DOHH2 (cell line): Measurements from ENCODE around the gene ELAVL2.

Experiments
- H3F3A ChIP-seq: fragments of 200-600 bp; sonication (generic), shearing (Covaris generic); 2 replicates; pipeline ENCODE4 v1.6.0; 2016; ENCODE audit warnings: antibody characterized with exemption, mild to moderate bottlenecking; ENCODE audit not compliant: control insufficient read depth, insufficient read depth
- H3K27ac ChIP-seq: fragments of 200-600 bp; sonication (generic); 2 replicates; pipeline ENCODE4 v1.5.1; 2014; ENCODE audit warnings: low read depth, mild to moderate bottlenecking, low read length, moderate library complexity
- H3K27me3 ChIP-seq: fragments of 200-600 bp; sonication (generic); 2 replicates; pipeline ENCODE4 v1.6.1; 2014; ENCODE audit warnings: mild to moderate bottlenecking, low read length, mixed read lengths; ENCODE audit not compliant: control insufficient read depth
- H3K36me3 ChIP-seq: fragments of 200-600 bp; sonication (generic); 2 replicates; pipeline ENCODE4 v1.6.1; 2014; ENCODE audit warnings: mild to moderate bottlenecking, low read length, moderate library complexity, mixed read lengths; ENCODE audit not compliant: control insufficient read depth
- H3K4me1 ChIP-seq: fragments of 200-600 bp; sonication (generic); 2 replicates; pipeline ENCODE4 v1.6.1; 2014; ENCODE audit warnings: mild to moderate bottlenecking, low read length, mixed read lengths; ENCODE audit not compliant: control insufficient read depth
- H3K4me2 ChIP-seq: fragments of 200-600 bp; sonication (generic); 2 replicates; pipeline ENCODE4 v1.6.0; 2014; ENCODE audit warnings: mild to moderate bottlenecking, low read length, moderate library complexity
- H3K4me3 ChIP-seq: fragments of 200-600 bp; sonication (generic); 2 replicates; pipeline ENCODE4 v1.5.1; 2014; ENCODE audit warnings: mild to moderate bottlenecking, low read length, mixed read lengths
- H3K79me2 ChIP-seq: fragments of 200-600 bp; sonication (generic); 2 replicates; pipeline ENCODE4 v1.6.1; 2014; ENCODE audit warnings: mild to moderate bottlenecking, low read length, mixed read lengths; ENCODE audit not compliant: control insufficient read depth
- H3K9me2 ChIP-seq: fragments of 200-600 bp; sonication (generic); replicated peaks from 2 replicates; pipeline ENCODE4 v1.6.1; 2014; ENCODE audit warnings: mild to moderate bottlenecking, low read length, mixed read lengths; ENCODE audit not compliant: control insufficient read depth
- H3K9me3 ChIP-seq: fragments of 200-600 bp; sonication (generic); 2 replicates; pipeline ENCODE4 v1.6.1; 2014; ENCODE audit warnings: antibody characterized with exemption, low read length, mixed read lengths; ENCODE audit not compliant: control insufficient read depth, insufficient read depth
- H4K20me1 ChIP-seq: fragments of 200-600 bp; sonication (generic); 2 replicates; pipeline ENCODE4 v1.6.0; 2014; ENCODE audit warnings: low read depth, mild to moderate bottlenecking, antibody characterized with exemption, low read length, moderate library complexity; ENCODE audit not compliant: control insufficient read depth, insufficient read depth
- EZH2phosphoT487 ChIP-seq: fragments of 200-600 bp; sonication (generic); IDR thresholded peaks from 2 replicates; pipeline ENCODE4 v1.6.1; 2017; ENCODE audit warnings: borderline replicate concordance, mild to moderate bottlenecking, antibody characterized with exemption, low read length, moderate library complexity, mixed read lengths
- TF ChIP-seq, protein P1 (sequence below): fragments of 200-600 bp; sonication (generic); IDR thresholded peaks from one replicate; pipeline ENCODE4 v1.5.1; 2014; ENCODE audit warnings: antibody characterized with exemption, mild to moderate bottlenecking, low read depth, low read length; ENCODE audit not compliant: poor library complexity, severe bottlenecking

ELAVL2 gene

DNA sequence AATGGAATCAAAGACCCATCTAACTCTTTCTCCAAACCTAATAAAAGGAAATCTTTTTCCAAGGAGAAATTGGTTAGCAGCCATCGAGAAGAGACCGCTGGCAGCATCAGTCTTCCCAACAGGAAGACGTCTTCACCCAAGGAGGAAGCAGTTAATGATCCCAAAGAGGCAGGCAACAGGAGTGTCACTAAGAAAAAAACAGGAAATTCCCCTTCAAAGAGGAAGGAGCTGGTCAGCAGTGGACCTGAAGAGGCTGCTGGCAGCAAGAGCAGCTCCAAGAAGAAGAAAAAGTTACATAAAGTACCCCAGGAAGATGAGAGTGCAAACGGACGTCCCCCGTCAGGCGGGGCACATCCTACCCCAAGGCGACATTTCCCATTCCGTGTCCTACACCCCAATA lies 143.7 kb downstream of the ELAVL2 start:
- TF ChIP-seq, protein P1, sequence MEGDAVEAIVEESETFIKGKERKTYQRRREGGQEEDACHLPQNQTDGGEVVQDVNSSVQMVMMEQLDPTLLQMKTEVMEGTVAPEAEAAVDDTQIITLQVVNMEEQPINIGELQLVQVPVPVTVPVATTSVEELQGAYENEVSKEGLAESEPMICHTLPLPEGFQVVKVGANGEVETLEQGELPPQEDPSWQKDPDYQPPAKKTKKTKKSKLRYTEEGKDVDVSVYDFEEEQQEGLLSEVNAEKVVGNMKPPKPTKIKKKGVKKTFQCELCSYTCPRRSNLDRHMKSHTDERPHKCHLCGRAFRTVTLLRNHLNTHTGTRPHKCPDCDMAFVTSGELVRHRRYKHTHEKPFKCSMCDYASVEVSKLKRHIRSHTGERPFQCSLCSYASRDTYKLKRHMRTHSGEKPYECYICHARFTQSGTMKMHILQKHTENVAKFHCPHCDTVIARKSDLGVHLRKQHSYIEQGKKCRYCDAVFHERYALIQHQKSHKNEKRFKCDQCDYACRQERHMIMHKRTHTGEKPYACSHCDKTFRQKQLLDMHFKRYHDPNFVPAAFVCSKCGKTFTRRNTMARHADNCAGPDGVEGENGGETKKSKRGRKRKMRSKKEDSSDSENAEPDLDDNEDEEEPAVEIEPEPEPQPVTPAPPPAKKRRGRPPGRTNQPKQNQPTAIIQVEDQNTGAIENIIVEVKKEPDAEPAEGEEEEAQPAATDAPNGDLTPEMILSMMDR = no peak
- no peak for TF ChIP-seq EZH2phosphoT487

DNA sequence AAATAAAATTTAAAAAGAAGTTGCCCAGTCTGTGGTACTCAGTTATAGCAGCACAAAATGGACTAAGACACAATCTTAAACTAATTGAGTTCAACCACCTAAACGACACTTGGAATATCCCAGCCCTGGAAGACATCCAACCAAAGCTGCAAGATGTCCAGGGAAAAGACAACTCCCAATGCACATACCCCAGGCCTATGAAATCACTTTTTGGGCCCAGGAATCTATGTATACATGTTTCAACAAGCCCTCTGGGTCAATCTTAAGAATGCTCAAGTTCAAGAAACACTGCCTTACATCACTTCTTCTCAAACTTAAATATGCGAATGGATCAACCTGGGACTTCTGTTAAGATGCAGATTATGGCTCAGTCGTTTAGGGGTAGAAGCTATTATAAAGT lies 148.6 kb downstream of the ELAVL2 start:
- Histone ChIP-seq H3K36me3 (no peaks in the 10 kb centered on the region), H3K4me3 (no peak overlapping the region), H3K27me3 (no peaks in the 10 kb centered on the region), H3K4me2 (no peak overlapping the region), H3K9me3 (no peaks in the 10 kb centered on the region), H3K9me2 (no peaks in the 10 kb centered on the region), H3K4me1 (no peaks in the 10 kb centered on the region), H4K20me1 (no peaks in the 10 kb centered on the region), H3K79me2 (no peaks in the 10 kb centered on the region), H3F3A (no peaks in the 10 kb centered on the region), H3K27ac (no peak overlapping the region)
- TF ChIP-seq, protein P1 = no peak
- TF ChIP-seq EZH2phosphoT487 = no peak

More for the DNA sequence above, 143.7 kb downstream of the ELAVL2 start:
- H3K4me3 ChIP-seq = no peak overlapping the region
- no peaks in the 10 kb centered on the region for H3F3A ChIP-seq
- no peaks in the 10 kb centered on the region for H3K36me3 ChIP-seq
- no peaks in the 10 kb centered on the region for H4K20me1 ChIP-seq
- H3K4me2 ChIP-seq = no peak overlapping the region
- H3K4me1 ChIP-seq = no peaks in the 10 kb centered on the region
- H3K9me2 ChIP-seq = no peaks in the 10 kb centered on the region
- no peak overlapping the region for H3K27ac ChIP-seq
- no peaks in the 10 kb centered on the region for H3K79me2 ChIP-seq
- H3K9me3 ChIP-seq = no peaks in the 10 kb centered on the region
- H3K27me3 ChIP-seq = no peaks in the 10 kb centered on the region

DNA sequence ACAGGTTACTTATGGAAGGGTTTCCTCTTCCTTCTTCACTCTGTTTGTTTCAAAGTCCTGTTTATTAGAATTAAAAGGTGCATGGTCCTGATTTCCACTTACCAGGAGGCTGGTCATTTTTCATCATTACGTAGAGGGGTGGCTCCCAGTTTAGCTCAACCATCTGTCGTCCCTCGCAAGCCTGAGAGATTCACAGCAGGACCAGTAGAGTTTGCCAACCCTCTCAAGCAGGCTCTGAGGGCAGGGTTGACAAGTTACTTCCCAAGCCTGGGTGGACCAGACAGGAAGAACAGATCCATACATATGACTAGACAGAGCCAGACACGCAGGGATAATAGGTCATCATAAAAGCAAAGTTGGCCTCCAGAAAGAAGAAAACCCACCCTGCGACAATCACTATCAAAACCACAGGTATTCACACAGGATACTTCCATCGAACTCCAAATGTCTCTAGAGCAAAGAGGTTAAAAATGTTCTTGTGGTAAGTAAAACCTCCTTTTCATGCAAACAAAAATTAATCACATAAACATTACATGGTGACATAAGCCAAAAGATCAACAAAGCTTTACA lies 151.9 kb downstream of the ELAVL2 start:
- H3K4me3 ChIP-seq = no peak overlapping the region
- no peaks in the 10 kb centered on the region for H3K36me3 ChIP-seq
- H3F3A ChIP-seq = no peaks in the 10 kb centered on the region
- no peaks in the 10 kb centered on the region for H3K27me3 ChIP-seq
- TF ChIP-seq, protein P1 = no peak
- no peak for TF ChIP-seq EZH2phosphoT487
- H3K4me2 ChIP-seq = no peak overlapping the region
- no peaks in the 10 kb centered on the region for H3K4me1 ChIP-seq
- H3K79me2 ChIP-seq = no peaks in the 10 kb centered on the region
- no peaks in the 10 kb centered on the region for H3K9me2 ChIP-seq
- H4K20me1 ChIP-seq = no peaks in the 10 kb centered on the region
- no peaks in the 10 kb centered on the region for H3K9me3 ChIP-seq
- no peak overlapping the region for H3K27ac ChIP-seq
